GM18870 (cell line): ENCODE data around the gene ACY1.
A peak's percentile ranks its signal among the peaks of the same experiment; 100 is the strongest.
"Not testable (repeated sequence)": the region's sequence is repeated elsewhere in the genome, so short reads cannot be mapped to it uniquely, and the experiment has no call there.

ENCODE experiments used
- ATAC-seq: cut with Tn5 transposase; IDR thresholded peaks from one replicate; pipeline ENCODE4 v1.9.1; 2021; ENCODE audit warnings: moderate library complexity; ENCODE audit not compliant: unreplicated experiment

Gene ACY1

DNA sequence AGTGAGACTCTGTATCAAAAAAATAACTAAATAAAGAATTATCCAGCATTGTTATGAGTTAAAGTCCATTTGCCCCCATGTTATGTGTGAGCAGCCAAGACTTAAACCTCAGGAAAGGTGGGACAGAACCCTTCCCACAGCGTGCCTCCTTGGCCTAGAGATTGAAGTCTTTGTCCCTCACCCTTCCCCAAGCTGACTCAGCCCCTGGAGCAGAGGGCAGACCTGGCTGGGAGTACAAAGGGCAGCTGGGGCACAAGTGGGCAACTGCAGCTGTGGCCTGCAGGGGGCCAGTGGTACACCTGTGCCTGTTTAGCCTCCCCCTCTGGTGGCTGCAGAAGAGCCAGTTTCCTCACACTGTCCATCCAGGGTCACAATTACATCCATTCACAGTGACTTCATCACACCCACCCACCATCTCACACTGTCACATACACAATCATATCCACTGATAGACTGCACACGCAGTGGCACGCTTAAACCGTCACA, 940 bp upstream of the ACY1 start:
- peak; percentile 23 for ATAC-seq

DNA sequence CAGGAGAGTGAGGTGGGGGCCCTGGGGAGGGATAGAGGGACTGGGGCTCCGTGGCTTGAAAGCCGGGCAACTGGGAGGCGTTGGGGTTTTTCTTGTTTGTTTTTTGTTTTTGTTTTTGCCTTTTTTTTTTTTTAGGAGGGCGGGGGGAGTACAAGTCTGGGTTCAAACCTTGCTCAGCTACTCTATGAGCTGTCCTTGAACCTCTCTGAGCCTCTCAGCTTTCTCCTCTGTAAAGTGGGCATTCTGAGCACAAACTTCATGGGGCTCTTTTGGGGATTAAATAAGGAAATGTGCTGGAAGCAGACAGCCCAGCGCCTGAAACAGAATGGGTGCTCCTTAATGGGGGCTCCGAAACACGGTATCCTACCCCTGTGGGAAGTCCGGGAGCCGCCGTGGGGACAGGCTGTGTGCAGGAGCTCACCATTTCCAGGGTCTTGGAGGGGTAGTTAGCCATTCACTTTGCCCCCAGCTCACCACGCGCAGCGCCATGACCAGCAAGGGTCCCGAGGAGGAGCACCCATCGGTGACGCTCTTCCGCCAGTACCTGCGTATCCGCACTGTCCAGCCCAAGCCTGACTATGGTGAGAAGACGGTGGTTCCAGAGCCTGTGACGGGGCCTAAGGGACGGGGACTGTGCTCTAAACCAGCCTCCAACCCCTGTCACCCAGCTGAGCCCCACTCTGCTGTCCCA, 388 bp downstream of the ACY1 start:
- no peak for ATAC-seq

DNA sequence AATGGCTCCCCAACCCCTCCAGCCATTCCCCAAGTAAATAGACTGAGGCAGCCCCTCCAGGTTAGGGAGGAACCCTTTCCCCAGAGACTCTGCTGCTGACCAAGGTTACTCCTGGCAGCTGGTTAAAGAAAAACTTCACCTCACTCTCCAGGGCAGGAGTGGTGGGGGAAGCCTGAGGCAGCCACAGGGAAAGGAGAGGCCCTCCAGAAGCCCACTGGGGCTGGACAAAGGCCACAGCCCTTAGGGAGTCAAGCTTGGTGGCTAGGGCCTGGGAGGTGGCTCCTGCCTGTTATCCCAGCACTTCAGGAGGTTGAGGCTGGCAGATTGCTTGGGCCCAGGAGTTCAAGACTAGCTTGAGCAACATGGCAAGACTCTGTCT, 923 bp downstream of the ACY1 start:
- ATAC-seq, result no peak

DNA sequence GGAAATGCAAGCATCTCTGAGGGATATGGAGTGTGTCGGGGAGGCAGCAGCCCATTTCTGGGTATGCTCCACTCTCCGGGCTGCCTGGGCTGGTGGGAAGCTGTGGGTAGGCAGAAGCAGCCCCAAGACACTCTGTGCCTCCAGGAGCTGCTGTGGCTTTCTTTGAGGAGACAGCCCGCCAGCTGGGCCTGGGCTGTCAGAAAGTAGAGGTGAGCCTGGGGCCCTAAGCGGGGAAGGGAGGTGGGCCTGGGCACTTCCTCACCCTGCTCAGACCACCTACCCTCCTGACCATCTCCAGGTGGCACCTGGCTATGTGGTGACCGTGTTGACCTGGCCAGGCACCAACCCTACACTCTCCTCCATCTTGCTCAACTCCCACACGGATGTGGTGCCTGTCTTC, 1.7 kb downstream of the ACY1 start:
- no peak for ATAC-seq

DNA sequence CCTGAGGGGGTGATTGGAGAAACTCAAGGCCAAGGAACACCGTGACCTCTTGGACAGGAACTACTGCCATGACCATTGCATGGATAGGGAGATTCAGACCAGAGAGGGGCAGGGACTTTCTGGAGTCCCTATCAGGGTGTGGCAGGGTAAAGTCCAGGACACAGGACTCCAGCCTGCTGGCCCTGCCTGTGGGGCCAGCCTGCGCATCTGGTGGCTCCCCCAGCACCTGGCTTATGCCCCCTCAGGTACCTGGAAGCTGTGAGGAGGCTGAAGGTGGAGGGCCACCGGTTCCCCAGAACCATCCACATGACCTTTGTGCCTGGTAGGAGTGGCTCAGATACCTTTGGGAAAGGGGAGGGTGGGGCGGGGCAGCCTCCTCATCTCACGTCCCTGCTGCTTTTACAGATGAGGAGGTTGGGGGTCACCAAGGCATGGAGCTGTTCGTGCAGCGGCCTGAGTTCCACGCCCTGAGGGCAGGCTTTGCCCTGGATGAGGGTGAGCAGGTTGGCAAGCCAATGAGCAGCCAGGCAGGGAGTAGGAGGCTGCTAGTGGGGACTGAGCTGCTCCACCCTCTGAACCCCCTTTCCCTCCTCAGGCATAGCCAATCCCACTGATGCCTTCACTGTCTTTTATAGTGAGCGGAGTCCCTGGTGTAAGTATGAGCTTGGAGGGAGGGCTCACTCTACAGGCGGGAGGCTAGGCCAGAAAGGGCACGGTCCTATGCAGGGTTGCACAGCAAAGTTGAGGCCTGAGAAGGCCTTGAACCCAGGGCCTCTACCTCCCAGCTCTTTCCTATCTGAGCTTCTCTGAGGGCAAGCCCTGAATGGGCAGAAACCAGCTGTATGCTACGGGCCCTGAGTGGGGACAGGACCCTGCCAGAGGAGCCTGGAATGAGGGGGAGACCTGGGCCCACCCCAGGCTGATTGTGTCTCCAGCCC, 2.9 kb downstream of the ACY1 start:
- no peak for ATAC-seq

DNA sequence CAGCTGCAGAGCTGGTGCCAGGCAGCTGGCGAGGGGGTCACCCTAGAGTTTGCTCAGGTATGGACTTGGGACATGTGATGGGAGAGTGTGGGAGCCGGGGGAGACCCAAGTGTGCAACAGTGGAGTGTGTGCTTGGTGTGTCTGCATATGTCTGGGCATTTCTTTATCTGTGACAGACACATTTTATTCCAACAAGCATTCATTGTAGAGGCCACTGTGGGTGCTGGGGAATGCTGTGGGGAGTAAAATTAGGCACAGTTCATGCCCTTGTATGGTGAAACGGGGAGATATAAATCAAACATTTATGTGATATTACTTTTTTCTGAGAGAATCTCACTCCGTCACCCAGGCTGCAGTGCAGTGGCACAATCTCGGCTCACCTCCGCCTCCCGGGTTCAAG, 4.2 kb downstream of the ACY1 start:
- no peak for ATAC-seq

DNA sequence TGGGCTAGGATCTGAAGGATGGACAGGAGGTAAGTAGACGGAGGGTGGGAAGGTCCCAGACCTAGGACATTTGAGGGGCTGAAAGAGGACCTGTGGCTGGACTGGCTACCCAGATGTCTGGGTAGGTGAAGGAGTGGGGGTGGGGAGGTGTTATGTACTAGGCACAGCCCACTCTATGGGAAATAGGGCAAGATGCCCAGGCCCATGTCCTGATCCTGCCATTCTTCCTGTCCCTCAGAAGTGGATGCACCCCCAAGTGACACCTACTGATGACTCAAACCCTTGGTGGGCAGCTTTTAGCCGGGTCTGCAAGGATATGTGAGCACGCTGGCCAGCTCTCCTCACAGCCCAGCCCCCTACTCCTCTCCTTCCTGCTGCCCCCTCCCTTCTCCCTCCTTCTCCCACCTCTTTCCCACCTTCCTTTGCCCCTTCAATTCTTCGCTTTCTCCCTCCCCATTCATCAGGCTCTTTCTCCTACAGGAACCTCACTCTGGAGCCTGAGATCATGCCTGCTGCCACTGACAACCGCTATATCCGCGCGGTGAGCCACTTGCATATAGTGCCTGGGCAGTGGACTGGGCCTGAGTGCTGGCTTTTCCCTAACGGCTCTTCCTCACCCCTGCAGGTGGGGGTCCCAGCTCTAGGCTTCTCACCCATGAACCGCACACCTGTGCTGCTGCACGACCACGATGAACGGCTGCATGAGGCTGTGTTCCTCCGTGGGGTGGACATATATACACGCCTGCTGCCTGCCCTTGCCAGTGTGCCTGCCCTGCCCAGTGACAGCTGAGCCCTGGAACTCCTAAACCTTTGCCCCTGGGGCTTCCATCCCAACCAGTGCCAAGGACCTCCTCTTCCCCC, 5.2 kb downstream of the ACY1 start:
- ATAC-seq, result no peak

DNA sequence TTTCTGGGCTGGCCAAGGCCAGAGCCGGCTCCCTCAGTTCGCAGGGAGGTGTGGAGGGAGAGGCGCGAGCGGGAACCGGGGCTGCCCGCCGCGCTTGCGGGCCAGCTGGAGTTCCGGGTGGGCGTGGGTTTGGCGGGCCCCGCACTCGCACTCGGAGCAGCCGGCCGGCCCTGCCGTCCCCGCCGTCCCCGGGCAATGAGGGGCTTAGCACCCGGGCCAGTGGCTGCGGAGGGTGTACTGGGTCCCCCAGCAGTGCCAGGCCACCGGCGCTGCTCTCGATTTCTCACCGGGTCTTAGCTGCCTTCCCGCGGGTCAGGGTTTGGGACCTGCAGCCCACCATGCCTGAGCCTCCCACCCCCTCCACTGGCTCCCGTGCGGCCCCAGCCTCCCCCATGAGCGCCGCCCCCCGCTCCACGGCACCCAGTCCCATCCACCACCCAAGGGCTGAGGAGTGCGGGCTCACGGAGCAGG, 7.2 kb downstream of the ACY1 start:
- ATAC-seq, result not testable (repeated sequence)

DNA sequence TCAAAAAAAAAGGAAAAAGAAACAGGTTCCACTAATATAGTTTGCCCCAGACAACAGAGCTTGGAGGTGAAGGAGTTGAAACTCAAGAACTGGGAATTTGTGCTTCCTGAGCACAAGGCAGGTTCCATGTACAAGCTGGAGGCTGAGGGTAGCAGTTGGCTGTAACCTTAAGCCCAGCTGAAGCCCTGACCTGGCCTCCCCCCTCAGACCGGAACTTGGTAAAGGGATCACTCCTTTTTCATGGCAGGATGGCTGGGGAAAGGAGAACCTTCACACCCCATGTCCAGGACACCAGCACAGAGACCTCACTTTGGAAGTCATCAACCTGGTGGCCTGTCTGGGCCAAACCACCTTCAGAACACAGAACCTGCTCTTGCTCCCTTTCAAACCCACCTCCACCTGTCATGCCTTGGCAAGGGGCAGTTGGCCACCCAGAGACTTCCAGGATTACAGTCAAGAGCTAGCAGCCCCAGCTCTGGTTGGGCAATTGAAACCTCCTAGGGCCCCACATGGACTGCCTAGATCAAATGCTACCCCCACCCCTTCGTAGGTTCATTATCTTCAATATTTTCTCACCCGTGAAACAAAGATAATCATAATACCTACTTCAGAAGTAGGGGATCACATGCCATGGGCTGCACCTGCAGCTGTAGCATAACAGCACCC, 8.8 kb downstream of the ACY1 start:
- ATAC-seq, result no peak

DNA sequence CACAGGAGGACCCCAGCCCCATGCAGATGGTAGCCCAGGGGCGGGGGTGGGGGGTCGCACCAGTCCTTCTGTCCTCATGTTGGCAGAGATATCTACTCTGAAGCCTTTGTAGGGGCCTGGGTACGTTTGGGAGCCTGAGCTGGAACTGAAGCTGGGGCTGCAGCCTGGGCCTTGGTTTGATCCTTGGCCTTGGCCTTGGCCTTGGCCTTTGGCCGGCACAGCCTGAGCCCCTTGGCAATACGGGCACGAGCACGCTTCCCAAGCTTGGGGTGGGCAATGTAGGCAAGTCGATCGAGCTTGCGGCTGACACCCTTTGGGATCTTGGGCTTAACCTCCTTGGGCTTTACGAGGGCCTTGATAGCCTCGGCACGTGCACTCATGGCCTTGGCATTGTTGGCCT, 10.3 kb downstream of the ACY1 start:
- not testable (repeated sequence) for ATAC-seq

DNA sequence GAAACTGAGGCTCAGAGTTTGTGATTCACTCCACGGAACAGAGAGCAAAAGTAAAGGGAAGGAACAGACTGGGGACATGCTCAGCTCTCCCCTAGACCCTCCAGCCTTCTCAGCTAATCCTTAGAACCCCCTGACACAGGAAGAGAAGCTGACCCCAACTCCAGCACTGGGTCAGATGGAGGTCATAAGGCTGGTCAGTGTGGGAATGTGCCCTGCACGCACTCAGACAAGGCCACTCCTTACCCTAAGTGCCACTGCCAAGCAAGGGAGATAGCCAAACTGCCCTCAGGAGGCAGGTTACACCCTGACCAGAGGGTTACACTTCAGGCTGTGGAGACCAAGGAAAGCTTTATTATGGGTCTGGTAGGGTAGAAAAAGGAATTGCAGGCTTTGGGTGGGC, 11.2 kb downstream of the ACY1 start:
- ATAC-seq, result no peak

DNA sequence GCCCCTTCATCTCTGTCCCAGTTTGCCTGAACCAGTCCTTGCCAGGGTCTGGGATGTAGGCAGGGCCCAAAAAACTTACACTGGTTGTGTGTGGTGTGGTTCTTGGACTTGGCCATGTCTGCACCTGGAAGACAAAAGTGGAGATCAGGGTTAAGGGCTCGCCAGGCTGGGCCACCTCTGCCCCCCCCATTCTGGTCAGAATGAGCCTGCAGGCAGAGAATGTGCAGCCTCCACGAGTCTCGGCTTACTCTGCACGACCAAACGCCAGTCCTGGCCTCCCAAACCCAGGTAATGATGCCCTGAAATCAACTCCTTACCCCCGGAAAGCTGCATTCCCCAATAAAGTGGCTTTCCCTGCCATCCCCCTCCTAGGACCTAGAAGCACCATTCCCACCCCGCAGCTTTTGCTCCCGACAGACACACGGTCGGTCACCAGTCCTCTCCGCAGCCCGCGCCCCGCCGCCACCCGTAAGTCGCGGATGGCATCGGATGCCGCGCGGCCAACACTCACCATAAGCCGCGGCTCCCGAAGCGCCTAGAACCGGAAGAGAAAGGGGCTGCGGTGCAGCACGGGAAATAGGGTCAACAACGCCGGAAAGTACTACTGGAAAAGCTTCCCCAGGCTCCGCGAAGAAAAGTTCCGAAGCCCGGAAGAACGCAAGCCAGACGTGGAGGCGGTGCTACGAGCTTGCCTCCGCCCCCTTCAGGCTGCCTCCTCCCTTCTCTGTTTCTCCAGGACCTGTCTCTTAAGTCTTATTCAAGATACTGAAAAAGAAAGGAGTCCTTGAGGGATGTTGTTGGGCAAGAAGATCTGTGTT, 12.2 kb downstream of the ACY1 start, which contains the start of gene RPL29:
TSS of gene RPL29 (minus strand) at position 550 of the 818 bp plus-strand sequence. CDS start at position 116, 434 bp downstream.
- ATAC-seq, result peak; percentile 79

DNA sequence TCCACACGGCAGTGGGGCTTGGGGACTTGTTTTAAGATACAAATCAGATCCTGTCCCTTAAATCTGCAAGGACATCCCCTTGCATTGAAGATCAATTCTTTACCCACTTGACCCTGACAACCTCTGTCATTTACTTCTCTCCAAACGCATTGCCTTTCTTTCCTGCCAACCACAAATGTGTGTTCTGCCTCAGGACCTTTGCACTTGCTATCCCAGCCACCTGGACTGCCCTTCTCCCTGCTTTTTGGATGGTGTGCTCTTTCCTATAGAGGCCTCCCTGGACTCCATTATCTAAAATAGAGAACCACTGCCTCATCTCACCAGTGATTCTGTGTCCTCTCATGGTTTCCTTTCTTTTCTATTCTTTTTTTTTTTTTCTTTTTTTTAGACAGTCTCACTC, 13.8 kb downstream of the ACY1 start:
- ATAC-seq, result no peak

DNA sequence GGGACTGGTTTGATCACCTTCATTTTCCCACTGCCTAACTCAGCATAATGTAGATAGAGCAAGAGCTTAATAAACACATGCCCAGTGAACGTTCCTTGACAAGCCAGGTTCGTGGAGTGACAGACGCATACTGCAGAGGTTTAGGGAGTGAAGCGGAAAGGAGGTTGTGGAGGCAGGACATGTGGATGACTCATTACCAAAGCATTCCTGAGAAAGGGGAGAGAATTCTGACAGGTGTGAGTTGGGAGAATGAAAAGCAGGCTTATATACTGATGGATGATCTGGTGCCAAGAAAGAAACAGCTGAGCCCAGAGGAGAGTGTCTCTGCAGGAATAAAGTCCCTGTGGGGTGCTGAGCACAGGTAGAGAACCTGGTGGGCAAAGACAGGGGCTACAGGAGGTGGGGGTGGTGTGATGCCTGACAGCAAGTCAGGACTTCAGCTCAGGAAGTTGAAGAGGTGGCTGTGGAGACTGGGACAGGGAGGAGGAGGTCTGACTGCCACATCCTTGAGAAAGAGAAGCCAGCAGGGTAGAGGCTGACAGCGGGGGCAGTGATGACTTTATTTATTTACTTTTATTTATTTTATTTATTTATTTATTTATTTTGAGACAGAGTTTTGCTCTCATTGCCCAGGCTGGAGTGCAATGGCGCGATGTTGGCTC, 14.7 kb downstream of the ACY1 start:
- no peak for ATAC-seq

DNA sequence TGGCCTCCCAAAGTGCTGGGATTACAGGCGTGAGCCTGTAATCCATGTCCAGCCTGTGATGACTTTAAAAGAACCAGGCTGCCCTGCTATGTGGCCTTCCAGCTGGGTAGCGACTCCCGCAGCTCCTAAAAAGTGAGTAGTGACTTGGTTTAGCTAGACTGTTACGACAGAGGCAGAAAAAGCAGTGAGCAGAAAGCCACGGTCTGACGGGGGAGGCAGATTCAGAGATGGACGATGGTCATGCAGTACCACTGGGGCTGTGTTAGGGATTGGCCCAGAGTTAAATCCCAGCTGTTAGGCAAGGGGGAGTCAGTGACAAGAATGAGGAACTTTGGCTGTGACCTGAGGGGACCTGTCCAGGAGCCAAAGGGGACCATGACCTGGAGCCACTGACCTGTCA, 15.4 kb downstream of the ACY1 start:
- no peak for ATAC-seq

DNA sequence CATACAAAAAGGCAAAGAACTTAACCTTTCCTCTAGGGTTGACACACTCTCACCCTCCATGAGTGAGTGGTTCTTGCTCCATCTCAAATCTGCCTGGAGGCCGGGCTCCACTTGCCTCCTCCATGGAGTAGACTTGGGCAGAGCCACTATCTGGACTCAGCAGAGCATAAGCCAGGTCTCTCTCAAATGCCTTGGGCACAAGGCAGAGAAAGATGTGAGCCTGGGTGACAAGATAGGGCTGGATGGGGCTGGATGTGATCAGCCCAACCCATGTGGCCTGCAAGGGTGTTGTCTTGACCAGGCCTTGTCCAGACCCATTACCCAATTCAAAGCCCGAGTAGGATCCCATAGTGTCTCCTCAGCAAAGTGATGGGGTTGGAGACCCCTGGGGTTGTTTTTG, 16.5 kb downstream of the ACY1 start:
- no peak for ATAC-seq

DNA sequence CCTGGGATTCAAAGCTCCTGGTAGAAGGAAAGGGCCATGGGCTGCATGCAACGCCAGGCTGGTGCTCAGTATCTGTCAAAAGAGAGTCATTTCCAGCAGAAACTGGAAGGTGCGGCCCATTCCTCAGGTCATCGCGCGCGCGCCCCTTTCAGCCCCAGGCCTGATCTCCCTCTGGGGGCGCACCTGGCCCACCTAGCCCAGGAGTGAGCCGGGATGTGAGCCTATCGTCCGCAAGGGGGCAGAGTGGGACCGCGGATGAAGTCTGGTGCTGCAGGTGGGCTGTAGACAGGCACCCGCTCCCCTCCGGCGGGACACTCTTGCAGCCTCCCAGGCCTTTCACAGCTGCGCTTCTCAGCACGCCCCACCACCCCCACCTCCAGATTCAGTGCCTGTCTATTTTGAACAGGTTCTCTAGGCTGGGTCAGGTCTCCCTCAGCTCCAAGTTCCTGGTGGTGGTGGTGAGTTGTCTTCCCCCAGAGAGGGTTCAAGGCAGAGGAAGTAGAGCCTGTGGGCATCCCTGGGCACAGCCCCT, 18.2 kb downstream of the ACY1 start:
- no peak for ATAC-seq

DNA sequence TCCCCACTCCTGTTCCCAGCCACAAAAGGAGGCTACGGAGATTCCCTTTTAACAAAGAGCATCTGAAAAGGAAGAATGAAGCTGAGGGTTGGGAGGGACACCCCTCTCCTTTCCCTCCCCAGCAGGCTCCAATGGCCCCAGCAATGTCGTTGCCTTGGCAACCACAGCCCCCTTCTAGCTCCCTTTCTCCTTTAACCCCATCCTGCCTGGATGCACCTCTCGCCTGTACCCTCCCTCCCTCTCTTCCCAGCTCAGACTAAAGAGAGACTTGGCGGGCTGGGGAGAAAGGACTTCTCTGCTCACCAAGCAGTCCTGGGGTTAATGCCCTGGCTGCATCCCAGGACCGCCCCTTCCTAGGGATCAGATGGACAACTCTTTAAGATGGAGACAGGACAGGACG, 19.4 kb downstream of the ACY1 start:
- ATAC-seq, result no peak
